HepG2 (cell line): ENCODE data around the gene TMEM131L. TPM values are rescaled to one million over a fixed set of nuclear protein-coding genes. Genes with fewer than 3 reads are reported as not detected.

Experiments
- HCFC1 ChIP-seq: fragments of 150-350 bp; IDR thresholded peaks from 2 replicates; pipeline ENCODE4 v1.6.1; 2014; ENCODE audit warnings: low read depth, low read length
- MEF2D ChIP-seq: sonication (generic); formaldehyde crosslinking; IDR thresholded peaks from 2 replicates; pipeline ENCODE4 v1.5.1; 2020; ENCODE audit warnings: mild to moderate bottlenecking, missing genetic modification reagents
- MTA1 ChIP-seq: sonication (generic); formaldehyde crosslinking; IDR thresholded peaks from 2 replicates; pipeline ENCODE4 v1.4.0; 2020; ENCODE audit warnings: missing genetic modification reagents, mild to moderate bottlenecking, borderline replicate concordance
- NR3C1 ChIP-seq: sonication (generic); formaldehyde crosslinking; IDR thresholded peaks from 2 replicates; pipeline ENCODE4 v1.4.0; 2020; ENCODE audit warnings: missing genetic modification reagents
- SCMH1 ChIP-seq: sonication (generic); formaldehyde crosslinking; IDR thresholded peaks from 2 replicates; pipeline ENCODE4 v1.9.0; 2021; ENCODE audit warnings: missing genetic modification reagents, mild to moderate bottlenecking, borderline replicate concordance
- SIX4 ChIP-seq: sonication (generic); formaldehyde crosslinking; IDR thresholded peaks from 2 replicates; pipeline ENCODE4 v1.4.0; 2020; ENCODE audit warnings: missing genetic modification reagents
- ZEB1 ChIP-seq: IDR thresholded peaks from 2 replicates; pipeline ENCODE4 v1.6.1; 2012; ENCODE audit warnings: mild to moderate bottlenecking, low read depth, inconsistent platforms; ENCODE audit not compliant: insufficient replicate concordance
- ZNF619 ChIP-seq: sonication (generic); formaldehyde crosslinking; IDR thresholded peaks from 2 replicates; pipeline ENCODE4 v1.4.0; 2020; ENCODE audit warnings: mild to moderate bottlenecking, missing genetic modification reagents
- ZNF816 ChIP-seq: sonication (generic); formaldehyde crosslinking; IDR thresholded peaks from 2 replicates; pipeline ENCODE4 v1.8.0; 2022; ENCODE audit warnings: missing genetic modification reagents, mild to moderate bottlenecking, borderline replicate concordance
- ZSCAN20 ChIP-seq: sonication (generic); formaldehyde crosslinking; IDR thresholded peaks from 2 replicates; pipeline ENCODE4 v1.4.0; 2020; ENCODE audit warnings: missing genetic modification reagents, mild to moderate bottlenecking, borderline replicate concordance
- ZSCAN21 ChIP-seq: sonication (generic); formaldehyde crosslinking; IDR thresholded peaks from 2 replicates; pipeline ENCODE4 v1.8.0; 2022; ENCODE audit warnings: mild to moderate bottlenecking, missing genetic modification reagents, moderate library complexity, borderline replicate concordance
- ZZZ3 ChIP-seq: sonication (generic); formaldehyde crosslinking; IDR thresholded peaks from 2 replicates; pipeline ENCODE4 v1.4.0; 2020; ENCODE audit warnings: missing genetic modification reagents, mild to moderate bottlenecking, borderline replicate concordance
- polyA plus RNA-seq, 8 experiments: library from polyadenylated mRNA; depleted of rRNA in 3 of 8; stranded (reverse) in 7 of 8; unstranded in 1 of 8; fragments of >200 nt; fragmentation: Illumina TruSeq in 4 of 8; extraction: Trizol in 4 of 8; gene quantifications; 2 replicates each; pipeline versions ENCODE4 v1.2.1 to v1.2.3, GENCODE V29; 2011 to 2016; ENCODE audit warnings: low read depth in 4 of 8, missing spikeins in 1 of 8, mixed read lengths in 1 of 8; ENCODE audit not compliant: insufficient read depth in 1 of 8
- total RNA-seq, 5 experiments: library from RNA; depleted of rRNA; stranded (reverse); fragments of >200 nt; fragmentation: Illumina TruSeq; extraction: Trizol; gene quantifications; 2 replicates each; pipeline ENCODE4 v1.2.3, GENCODE V29; 2016; ENCODE audit warnings: low read depth in 1 of 5
- TF ChIP-seq, protein P1 (sequence below), 2 experiments: sonication (generic) in 1 of 2; formaldehyde crosslinking in 1 of 2; IDR thresholded peaks; 2 replicates each; pipeline versions ENCODE4 v1.6.1 to v1.9.0; 2014 to 2022; ENCODE audit warnings: antibody characterized with exemption in 1 of 2, borderline replicate concordance in 1 of 2, inconsistent platforms in 1 of 2, low read depth in 1 of 2, missing genetic modification reagents in 1 of 2
- TF ChIP-seq, protein P2 (sequence below): sonication (generic); formaldehyde crosslinking; IDR thresholded peaks from 2 replicates; pipeline ENCODE4 v1.8.0; 2022; ENCODE audit warnings: missing genetic modification reagents, low read depth, mild to moderate bottlenecking, borderline replicate concordance
- TF ChIP-seq, protein P3 (sequence below): sonication (generic); formaldehyde crosslinking; IDR thresholded peaks from 2 replicates; pipeline ENCODE4 v1.5.1; 2020; ENCODE audit warnings: missing genetic modification reagents, mild to moderate bottlenecking, borderline replicate concordance
- TF ChIP-seq, protein P4 (sequence below): sonication (generic); formaldehyde crosslinking; IDR thresholded peaks from 2 replicates; pipeline ENCODE4 v1.9.0; 2022; ENCODE audit warnings: missing genetic modification reagents, mild to moderate bottlenecking, borderline replicate concordance
- TF ChIP-seq, protein P5 (sequence below): IDR thresholded peaks from 2 replicates; pipeline ENCODE4 v1.6.1; 2016; ENCODE audit warnings: missing compliant biosample characterization, missing genetic modification reagents, borderline replicate concordance

TMEM131L gene
- total and polyA plus RNA-seq, 2 of the 13 experiments (the other 11 are each of a cell fraction or from before 2014, with no cell fraction given) = 2.2 to 4.5 TPM

DNA sequence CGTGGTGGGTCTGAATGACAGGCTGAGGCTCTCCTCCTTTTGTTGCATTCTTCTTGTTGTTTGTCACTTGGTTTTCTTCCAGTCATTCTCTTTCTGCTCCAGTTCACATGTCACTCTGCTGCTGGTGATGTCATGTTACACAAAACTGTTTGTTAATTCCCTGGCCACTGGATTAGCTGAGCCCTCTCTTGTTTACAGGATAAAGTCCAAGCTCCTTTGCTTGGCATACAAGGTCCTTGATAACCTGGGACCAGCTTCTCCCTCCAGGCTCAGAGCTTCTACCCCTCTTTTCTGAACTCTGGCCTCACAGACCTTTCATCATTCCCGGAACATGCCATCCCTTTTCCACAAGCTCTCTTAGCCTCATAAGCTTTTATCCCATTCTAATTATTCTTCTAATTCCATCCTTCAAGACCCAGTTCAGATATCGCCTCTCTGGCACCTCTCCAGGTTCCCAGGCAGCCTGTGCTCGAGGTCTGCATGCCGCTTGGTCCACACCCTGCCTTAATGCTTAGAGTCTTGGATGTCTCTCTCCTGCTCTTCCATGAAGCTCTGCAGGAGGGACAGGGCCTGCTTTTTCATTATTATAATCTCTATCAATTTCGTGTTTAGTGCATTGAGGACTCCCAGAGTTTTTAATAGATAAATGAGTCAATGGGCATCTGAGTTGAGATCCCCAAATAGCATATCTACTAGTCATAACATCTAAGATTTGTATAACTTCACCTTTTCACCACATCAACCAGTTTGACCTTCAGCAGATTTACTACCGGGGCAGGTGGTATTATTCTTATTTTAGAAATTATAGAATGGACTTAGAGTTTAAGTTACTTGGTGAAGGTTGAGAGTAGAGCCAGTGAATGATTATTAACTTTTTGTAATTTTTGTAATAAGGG is 98.7 kb downstream of the TMEM131L start (continued):
- TF ChIP-seq, protein P1, sequence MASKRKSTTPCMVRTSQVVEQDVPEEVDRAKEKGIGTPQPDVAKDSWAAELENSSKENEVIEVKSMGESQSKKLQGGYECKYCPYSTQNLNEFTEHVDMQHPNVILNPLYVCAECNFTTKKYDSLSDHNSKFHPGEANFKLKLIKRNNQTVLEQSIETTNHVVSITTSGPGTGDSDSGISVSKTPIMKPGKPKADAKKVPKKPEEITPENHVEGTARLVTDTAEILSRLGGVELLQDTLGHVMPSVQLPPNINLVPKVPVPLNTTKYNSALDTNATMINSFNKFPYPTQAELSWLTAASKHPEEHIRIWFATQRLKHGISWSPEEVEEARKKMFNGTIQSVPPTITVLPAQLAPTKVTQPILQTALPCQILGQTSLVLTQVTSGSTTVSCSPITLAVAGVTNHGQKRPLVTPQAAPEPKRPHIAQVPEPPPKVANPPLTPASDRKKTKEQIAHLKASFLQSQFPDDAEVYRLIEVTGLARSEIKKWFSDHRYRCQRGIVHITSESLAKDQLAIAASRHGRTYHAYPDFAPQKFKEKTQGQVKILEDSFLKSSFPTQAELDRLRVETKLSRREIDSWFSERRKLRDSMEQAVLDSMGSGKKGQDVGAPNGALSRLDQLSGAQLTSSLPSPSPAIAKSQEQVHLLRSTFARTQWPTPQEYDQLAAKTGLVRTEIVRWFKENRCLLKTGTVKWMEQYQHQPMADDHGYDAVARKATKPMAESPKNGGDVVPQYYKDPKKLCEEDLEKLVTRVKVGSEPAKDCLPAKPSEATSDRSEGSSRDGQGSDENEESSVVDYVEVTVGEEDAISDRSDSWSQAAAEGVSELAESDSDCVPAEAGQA (IDR thresholded peaks at IDR 0.05; ENCODE audit: low read depth) = peak; percentile 65; the same call in 1 of the 2 replicates
- TF ChIP-seq, protein P1 (CRISPR knock-in tag; IDR thresholded peaks at IDR 0.05; ENCODE audit: borderline replicate concordance) = no peak
- TF ChIP-seq ZNF816 (CRISPR knock-in tag) (no peak), HCFC1 (no peak), ZSCAN20 (CRISPR knock-in tag) (no peak), MEF2D (CRISPR knock-in tag) (peak; percentile 84; the same call in 1 of the 2 replicates), ZSCAN21 (0 out of 2 replicates have a peak, but pooled peaks have one; percentile 21), ZEB1 (peak; percentile 56), NR3C1 (CRISPR knock-in tag) (no peak), SIX4 (CRISPR knock-in tag) (peak; percentile 76; the same call in 1 of the 2 replicates), ZZZ3 (no peak), MTA1 (0 out of 2 replicates have a peak, but pooled peaks have one; percentile 23), SCMH1 (CRISPR knock-in tag) (no peak), ZNF619 (CRISPR knock-in tag) (no peak)
- TF ChIP-seq, protein P2, sequence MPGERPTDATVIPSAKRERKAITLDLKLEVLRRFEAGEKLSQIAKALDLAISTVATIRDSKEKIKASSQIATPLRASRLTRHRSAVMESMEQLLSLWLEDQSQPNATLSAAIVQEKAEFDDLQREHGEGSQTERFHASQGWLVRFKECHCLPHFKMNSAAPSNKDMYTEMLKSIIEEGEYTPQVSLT = no peak
- TF ChIP-seq, protein P3, sequence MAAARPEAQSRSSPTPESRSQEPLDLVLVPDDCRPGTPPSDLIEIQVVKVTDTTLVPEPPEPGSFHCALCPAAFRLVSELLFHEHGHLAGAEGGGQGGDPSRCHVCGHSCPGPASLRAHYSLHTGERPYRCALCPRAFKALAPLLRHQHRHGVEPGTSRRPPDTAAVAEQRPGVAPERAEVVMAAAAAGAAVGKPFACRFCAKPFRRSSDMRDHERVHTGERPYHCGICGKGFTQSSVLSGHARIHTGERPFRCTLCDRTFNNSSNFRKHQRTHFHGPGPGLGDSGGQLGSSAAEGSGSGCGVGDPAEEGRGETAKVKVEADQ (CRISPR knock-in tag) = no peak
- TF ChIP-seq, protein P4, sequence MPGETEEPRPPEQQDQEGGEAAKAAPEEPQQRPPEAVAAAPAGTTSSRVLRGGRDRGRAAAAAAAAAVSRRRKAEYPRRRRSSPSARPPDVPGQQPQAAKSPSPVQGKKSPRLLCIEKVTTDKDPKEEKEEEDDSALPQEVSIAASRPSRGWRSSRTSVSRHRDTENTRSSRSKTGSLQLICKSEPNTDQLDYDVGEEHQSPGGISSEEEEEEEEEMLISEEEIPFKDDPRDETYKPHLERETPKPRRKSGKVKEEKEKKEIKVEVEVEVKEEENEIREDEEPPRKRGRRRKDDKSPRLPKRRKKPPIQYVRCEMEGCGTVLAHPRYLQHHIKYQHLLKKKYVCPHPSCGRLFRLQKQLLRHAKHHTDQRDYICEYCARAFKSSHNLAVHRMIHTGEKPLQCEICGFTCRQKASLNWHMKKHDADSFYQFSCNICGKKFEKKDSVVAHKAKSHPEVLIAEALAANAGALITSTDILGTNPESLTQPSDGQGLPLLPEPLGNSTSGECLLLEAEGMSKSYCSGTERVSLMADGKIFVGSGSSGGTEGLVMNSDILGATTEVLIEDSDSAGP = no peak
- TF ChIP-seq, protein P5, sequence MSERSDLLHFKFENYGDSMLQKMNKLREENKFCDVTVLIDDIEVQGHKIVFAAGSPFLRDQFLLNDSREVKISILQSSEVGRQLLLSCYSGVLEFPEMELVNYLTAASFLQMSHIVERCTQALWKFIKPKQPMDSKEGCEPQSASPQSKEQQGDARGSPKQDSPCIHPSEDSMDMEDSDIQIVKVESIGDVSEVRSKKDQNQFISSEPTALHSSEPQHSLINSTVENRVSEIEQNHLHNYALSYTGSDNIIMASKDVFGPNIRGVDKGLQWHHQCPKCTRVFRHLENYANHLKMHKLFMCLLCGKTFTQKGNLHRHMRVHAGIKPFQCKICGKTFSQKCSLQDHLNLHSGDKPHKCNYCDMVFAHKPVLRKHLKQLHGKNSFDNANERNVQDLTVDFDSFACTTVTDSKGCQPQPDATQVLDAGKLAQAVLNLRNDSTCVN = no peak
